Astrocyte of the hippocampus (primary cell): ENCODE measurements around the gene SERPINH1.

Source experiments
- DNase-seq: peaks from one replicate; pipeline ENCODE4 v3.0.0; 2011; ENCODE audit warnings: low read depth, low spot score

The SERPINH1 gene

GRCh38 chr11:75594211-75594610, 32.2 kb downstream of the SERPINH1 start:
- DNase-seq: no peak

GRCh38 chr11:75595429-75595828, 33.4 kb downstream of the SERPINH1 start:
- DNase-seq: no peak

- DNase-seq: no peak
Observed at GRCh38 chr11:75596914-75597313, 34.9 kb downstream of the SERPINH1 start.

DNA sequence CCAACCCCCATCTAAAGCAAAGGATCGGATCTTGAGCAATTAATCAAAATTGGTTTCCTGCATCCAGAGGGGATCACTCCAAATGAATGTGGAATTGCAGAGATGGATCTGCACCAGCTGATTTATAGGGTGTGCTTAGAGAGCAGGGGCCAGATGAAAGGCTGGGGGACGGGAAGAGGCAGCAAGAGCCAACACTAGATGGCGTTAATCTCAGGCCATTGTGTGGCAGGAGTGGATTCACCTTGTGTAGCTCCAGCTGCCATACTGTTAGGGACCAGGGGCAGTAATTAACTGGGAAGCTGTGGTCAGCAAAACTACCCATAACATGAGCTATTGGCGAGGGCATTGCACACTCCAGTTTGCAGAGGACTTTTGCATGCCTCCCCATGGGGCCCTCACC, 35.6 kb downstream of the SERPINH1 start:
- DNase-seq: peak; percentile 36

DNA sequence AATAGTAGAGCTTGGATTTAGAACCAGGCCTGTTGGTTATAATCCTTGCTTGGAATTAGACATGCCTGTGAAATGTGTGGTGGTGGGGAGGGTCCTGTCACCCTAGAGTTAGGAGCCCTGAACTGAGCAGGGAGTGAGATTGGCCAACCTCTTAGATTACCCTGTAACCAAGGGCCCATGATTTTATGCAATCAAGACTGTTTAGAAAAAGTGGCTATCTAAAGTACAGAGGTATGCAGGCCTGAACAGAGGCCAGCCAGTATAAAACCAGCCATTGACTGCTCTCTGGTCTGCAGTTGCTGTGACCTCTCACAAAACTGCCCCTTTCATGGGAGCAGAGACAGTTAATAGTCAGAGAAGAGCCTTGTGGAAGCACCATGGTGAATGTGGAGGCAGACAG, 36.2 kb downstream of the SERPINH1 start:
- no peak for DNase-seq

GRCh38 chr11:75598900-75599299, 36.8 kb downstream of the SERPINH1 start:
- no peak for DNase-seq

- DNase-seq: no peak
Observed at GRCh38 chr11:75600356-75600755, 38.3 kb downstream of the SERPINH1 start.

GRCh38 chr11:75601494-75601893, 39.4 kb downstream of the SERPINH1 start:
- no peak for DNase-seq

GRCh38 chr11:75602951-75603350, 40.9 kb downstream of the SERPINH1 start:
- peak; percentile 70 for DNase-seq

- DNase-seq: peak; percentile 72
Observed at GRCh38 chr11:75603791-75604736, 42.0 kb downstream of the SERPINH1 start.

- DNase-seq: no peak
Observed at GRCh38 chr11:75606099-75606498, 44.0 kb downstream of the SERPINH1 start.

GRCh38 chr11:75611823-75612222, 49.8 kb downstream of the SERPINH1 start:
- DNase-seq: no peak

GRCh38 chr11:75615751-75616150, 53.7 kb downstream of the SERPINH1 start:
- no peak for DNase-seq

GRCh38 chr11:75616281-75616680, 54.2 kb downstream of the SERPINH1 start:
- DNase-seq: no peak
